GM18498 (cell line): Measurements from ENCODE around the gene RAB19.

Source experiments
- ATAC-seq: cut with Tn5 transposase; IDR thresholded peaks from one replicate; pipeline ENCODE4 v1.9.1; 2021; ENCODE audit warnings: mild to moderate bottlenecking, moderate library complexity; ENCODE audit not compliant: unreplicated experiment

Gene RAB19, protein sequence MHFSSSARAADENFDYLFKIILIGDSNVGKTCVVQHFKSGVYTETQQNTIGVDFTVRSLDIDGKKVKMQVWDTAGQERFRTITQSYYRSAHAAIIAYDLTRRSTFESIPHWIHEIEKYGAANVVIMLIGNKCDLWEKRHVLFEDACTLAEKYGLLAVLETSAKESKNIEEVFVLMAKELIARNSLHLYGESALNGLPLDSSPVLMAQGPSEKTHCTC

DNA sequence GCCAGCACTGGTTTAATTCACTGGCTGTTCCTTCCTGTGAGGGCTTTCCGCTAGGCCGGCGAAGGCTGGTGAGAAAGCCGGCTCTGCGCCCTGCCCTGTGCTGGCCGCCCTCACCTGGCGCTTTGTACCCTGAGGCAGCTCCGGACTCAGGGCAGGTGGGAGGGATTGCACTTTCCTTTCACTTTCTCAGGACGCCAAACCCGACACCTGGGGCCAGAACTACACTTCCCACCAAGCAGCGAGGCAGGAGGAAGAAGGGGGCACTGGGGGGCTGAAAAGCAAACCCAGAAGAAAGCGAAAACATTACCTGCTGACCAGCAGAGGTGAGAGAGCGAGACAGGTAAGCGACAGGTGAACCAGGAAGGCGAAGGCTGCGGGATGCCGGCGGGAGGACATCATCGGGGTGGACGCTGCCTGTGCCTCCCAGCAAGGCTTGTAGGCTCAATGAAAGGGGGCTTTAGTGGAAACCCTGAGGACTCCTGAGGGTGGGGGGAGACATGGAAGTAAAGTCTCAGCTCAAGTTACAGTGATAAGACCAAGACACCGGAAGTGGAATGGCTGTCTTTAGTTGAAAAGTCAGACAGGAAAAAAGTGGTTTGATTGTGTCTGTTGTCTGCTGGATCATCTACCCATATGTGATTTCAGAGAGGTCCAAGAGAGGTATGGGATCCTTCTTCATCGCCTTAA is at the start of gene RAB19:
Gene RAB19 (plus strand): TSS at position 181 of the 687 bp plus-strand sequence. CDS start 3,589 bp downstream, outside the sequence.
- ATAC-seq = peak; percentile 65

DNA sequence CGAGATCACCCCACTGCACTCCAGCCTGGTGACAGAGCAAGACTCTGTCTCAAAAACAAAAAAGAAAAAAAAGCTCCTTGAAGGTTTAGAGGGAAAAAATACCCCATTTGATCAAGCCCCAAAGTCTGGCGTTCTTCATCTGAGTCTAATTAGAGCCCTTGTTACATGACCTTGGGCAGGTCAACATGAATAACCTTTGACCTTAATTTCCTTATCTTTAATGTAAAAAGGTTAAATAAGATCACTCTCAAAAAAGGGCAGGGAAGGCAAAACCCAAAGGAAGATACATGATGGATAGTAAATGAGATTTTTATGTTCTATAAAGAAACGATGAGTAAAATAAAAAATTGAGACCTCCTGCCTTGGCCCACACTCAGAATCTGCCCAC is 45.8 kb upstream of the RAB19 start:
- no peak for ATAC-seq

GRCh38 chr7:140358412-140359051 is 45.3 kb upstream of the RAB19 start:
- ATAC-seq = peak; percentile 45

DNA sequence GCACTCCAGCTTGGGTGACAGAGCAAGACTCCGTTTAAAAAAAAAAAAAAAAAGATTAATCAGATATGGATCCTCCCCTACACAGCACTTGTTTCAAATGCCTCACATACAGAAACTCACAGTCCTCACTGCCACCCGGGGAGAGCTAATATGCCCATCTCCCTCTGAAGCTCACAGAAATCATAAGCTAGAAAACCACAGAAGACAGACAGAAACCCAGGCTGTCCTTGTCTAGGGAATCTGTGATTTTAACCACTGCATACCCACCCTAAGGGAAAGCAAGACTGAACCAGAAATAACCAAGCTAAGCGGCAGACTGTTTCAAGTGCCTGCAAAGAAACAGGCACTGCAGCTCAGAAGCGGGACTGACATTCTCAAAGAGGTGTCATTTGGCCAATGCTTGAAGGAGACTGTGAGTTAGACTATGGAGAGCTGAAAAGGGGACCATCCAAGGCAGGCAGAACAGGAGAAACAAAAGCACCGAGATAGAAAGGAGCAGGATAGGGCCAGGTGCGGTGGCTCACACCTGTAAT is 43.1 kb upstream of the RAB19 start:
- no peak for ATAC-seq

DNA sequence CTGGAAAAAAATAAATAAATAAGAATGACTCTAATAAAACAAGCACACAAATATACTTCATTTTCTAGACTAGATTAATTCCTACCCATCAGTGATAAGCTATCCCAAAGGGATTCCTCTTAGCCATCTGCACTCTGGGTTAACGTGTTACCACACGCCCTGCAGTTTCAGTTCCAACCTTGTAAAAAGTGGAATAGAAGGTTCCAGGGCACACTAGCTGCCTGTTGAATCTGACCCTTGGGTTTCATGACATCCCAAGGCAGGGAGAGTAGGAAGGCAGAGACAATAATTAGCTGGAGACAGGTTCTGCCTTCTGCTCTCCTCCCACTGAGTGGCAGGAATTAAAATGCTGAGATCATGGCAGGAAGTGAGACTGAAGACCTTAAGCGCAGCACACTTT is 39.0 kb upstream of the RAB19 start:
- ATAC-seq = no peak

DNA sequence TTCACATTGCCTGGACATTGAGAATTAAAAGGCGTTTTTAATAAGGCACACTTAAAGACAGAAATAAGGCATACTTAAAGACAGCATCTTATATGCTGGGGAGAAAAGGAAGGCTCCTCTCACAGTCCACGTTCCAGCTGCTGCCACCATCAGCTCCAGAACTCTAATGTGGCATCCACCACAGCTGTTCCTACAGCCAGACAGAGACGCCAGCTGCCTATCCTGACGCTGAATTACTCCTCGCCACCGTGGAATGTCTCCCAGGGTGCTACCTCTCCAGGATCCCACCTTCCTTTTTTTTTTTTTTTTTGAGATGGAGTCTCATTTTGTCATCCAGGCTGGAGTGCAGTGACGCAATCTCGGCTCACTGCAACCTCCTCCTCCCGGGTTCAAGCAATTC is 36.3 kb upstream of the RAB19 start:
- no peak for ATAC-seq

- no peak for ATAC-seq
Observed at GRCh38 chr7:140369294-140369693, 34.6 kb upstream of the RAB19 start.

GRCh38 chr7:140375323-140375722 is 28.5 kb upstream of the RAB19 start:
- no peak for ATAC-seq

- no peak for ATAC-seq
Observed at GRCh38 chr7:140375892-140376730, 27.7 kb upstream of the RAB19 start.

DNA sequence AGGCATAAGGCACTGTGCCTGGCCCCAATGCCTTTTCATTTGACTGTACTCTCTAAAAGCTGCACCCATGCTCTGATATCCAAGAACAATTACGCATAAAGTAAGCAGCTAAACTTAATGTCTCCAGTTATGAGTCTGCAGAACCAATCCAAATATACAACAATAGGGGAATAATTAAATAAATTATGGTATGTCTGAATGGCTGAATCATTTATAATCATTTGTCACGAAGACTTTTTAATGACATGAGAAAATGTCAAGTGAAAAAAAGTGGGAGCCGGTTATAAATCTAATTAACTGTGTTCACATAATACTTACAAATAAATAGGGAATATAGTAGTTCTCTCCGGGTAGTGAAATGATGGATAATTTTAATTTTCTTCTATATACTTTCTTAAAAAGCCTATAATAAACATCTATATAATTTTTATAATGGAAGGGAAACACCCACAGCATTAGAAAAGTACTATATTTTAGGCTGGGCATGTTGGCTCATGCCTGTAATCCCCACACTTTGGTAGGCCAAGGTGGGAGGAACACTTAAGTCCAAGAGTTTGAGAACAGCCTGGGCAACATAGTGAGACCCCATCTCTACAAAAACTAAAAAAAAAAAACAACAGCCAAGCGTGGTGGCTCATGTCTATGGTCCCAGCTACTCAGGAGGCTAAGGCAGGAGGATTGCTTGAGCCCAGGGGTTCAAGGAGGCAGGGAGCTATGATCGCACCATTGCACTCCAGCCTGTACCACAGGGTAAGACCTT is 19.7 kb upstream of the RAB19 start:
- no peak for ATAC-seq

GRCh38 chr7:140384894-140385545 is 18.8 kb upstream of the RAB19 start:
- no peak for ATAC-seq

GRCh38 chr7:140389445-140389844 is 14.4 kb upstream of the RAB19 start:
- ATAC-seq = no peak

GRCh38 chr7:140390034-140390433 is 13.8 kb upstream of the RAB19 start:
- peak; percentile 18 for ATAC-seq

DNA sequence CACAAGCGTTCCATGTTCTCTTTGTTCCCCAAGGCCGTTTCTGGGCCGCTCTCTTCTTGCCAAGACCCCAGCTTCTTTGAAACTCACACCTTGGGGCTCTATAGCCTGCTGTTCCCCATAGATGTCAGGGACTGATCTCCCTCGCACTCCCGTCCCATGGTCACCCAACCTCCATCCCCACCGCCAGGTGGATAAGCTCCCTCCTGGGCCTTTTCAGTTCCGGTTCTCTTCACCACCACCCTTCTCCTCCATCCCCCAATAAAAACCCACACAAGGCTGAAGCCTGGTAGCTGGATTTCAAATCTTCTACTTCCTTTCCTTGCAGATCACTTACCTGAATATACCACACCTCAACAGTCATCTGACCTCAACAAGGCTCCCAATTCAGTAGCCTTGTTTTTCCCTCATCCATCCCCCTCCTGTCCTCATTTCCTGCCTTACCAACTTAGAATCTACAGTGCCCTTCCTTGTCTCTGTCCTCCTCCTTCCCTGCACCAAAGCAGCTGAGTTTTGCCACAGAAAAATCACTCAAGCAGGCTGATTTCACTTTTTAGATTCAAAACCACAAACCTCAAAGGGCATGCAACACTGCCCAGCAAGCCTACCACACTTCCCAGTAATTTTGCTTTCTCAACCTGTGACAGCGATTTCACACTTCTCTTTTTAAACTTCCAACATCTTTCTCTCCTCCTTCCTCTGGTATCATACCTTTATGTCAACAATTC is 13.2 kb upstream of the RAB19 start:
- ATAC-seq = peak; percentile 63

DNA sequence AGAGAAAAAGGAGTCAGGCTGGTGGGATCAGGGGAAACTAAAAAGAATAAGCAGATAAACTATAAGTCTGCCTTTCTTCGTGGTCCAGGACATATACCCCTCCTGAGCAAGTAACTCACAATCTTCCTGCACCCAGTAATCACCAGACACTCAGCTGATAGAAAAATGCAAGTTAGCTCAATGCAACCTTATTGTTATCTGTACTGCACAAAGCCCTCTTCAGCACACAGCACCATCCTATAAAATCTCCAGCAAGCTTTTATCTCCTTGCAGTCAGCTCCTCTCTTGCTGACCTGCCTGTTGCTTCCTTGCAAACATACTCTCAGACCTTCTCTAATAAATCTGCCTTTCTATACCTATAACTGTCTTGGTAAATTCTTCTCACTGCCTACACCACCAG is 12.2 kb upstream of the RAB19 start:
- no peak for ATAC-seq

DNA sequence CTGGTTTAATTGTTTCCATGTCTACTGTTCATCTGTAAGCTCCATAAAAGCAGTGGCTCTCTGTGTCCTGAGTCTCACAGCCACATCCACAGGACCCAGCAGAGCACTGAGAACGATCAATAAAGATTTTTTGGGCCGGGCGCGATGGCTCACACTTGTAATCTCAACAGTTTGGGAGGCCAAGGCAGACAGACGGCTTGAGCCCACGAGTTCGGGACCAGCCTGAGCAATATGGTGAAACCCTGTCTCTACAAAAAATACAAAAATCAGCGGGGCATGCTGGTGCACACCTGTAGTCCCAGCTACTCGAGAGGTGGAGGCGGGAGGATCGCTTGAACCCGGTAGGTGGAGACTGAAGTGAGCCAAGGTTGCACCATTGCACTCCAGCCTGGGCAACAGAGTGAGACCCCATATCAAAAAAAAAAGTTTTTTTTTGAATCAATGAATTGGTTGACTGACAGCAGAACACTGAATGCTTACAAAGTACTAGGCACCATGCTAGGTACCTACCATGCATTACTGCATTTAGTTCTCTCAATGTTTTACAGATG is 10.0 kb upstream of the RAB19 start:
- ATAC-seq = no peak

- ATAC-seq = peak; percentile 99
Observed at GRCh38 chr7:140397784-140398750, 5.8 kb upstream of the RAB19 start, which contains the start of gene SLC37A3. Gene SLC37A3, minus strand, starts transcription at chr7:140398530. Its CDS starts 16,004 bp downstream, at chr7:140382526.

GRCh38 chr7:140398821-140399220 is 5.0 kb upstream of the RAB19 start:
- no peak for ATAC-seq
